GM21526 (cell line): Measurements from ENCODE around the gene DDX31.

ENCODE experiments used
- ATAC-seq: cut with Tn5 transposase; IDR thresholded peaks from one replicate; pipeline ENCODE4 v1.9.1; 2021; ENCODE audit warnings: moderate library complexity; ENCODE audit not compliant: unreplicated experiment, low FRiP score

DDX31 gene

DNA sequence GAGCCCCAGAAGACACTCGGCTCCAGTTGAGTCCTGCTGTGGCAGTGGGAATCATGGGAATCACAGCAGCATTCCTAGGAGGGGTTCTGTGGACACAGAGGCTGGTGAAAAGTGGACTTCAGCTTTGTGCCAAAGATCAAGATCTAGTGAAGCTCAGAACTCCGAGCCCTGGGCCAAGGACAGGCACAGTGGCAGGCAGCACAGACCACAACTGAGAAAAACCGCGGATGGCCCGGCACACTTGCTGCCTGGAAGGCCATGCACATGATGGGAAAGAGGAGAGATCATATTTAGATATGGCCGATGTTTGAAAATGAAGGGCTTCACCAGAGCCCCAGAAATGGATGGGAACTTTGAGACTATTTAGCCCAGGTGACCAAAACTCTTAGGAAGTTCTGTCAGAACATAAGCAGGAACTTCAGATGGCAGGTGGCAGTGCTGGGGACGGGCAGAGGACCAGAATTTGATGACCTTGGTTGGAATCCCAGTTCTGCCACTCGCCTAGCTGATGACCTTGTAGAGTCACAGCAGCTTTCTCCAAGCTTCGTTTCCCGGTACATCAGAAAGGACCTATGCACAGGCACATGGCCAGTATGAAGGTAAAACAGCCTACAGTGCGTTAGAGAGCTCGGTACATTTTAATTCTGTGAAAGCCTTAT is 69.3 kb downstream of the DDX31 start:
- no peak for ATAC-seq

- no peak for ATAC-seq
Measured at GRCh38 chr9:132597073-132597775, 72.6 kb downstream of the DDX31 start.

DNA sequence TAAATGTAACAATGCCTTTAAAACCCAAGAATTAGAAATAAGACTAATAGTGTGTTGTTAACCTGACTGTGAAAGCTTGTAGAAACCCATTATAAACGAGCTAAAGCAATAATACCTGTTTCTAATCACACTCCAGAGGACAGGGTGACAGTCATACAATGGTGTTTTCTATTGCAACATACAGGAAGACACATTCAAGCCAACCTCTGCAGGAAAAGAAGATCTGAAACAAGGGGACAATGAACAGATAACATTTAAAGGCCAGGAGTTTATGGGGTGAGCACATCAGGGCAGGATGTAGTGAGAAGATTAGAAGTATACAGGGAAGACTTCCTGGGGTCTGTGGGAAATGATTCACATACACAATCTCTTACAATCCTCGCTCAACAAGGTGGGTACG is 73.6 kb downstream of the DDX31 start:
- ATAC-seq = no peak

- no peak for ATAC-seq
Measured at GRCh38 chr9:132595319-132595718, 74.5 kb downstream of the DDX31 start.

- ATAC-seq = no peak
Measured at GRCh38 chr9:132594412-132594811, 75.4 kb downstream of the DDX31 start.

DNA sequence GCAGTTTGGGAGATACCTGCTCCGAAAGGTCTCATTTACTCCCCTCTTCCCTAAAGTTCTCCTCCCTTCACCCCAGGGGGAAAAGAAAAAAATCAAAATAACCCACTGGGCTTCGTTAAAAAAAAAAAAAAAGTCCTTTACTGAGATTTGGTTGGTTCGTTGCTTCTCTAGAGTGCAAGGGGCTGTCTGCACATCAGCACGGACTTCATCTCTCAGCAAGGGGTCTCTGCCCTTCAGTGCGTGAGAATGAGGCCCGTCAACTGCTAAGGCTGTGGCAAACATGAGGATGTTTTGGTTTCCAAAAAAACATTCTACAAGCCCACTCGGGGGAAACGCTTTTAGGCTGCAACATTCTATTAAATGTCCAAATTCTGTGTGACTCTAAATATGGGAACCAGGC is 77.3 kb downstream of the DDX31 start:
- ATAC-seq = no peak

- ATAC-seq = no peak
Measured at GRCh38 chr9:132591751-132592314, 78.0 kb downstream of the DDX31 start.

DNA sequence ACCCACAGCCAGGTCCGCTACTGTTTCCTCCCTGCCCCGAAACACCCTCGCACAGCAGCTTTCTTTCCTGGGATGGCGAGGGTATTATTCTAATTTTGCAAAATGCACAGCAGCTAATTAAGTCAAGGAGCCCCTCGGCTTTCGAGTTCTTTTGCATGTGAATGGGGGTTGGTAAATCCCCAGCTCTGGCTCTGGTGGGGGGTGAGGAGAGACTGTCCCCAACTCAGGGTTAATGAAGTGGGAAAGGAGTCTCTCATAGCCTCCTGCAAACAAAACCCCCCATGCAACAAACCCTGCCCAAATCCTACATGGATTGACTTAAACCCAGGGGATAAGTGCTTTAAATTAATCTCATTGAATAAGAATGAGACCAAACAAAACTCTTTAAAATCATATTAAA is 78.5 kb downstream of the DDX31 start:
- no peak for ATAC-seq

DNA sequence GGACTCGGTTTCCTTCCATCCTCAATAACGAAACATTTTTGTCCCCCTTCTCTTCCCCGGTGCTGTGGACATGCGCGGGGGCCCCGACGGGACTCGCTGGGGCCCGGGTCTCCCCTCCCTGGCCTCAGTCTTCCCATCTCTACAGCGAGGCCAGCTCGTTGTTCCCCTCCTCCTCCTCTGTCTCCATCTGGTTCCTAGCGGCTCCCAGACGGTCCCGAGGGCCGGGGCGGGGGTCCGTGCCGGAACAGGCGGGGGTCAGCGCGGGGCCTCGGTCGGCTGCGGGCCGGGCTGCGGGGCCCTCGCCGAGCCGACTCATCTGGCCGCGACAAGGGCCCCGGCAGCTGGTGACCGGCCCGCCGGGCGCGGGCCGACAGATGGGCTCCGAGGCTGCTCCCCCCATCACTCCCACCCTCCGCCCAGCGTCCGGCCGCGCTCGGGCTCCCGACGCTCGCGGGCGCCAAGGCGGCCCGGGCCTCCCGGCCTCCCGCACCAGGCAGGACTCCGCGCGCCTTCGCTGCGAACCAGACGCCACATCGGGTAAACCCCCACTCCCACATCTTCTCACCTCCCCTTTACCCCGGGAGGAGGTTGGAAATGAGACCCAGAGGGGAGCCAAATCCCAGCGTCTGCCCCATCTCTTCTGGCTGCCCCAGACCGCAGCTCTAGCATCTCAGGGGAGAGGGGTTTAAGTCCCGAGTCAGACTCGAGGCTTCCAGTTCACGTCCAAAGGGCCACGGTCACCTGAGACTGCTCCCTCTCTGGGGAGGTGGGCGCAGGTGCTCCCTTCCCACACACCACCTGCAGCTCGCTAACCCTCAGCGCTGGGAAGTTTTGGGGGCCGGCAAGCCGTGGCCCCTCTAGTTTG is 79.2 kb downstream of the DDX31 start:
- no peak for ATAC-seq

GRCh38 chr9:132590037-132590317 is 79.8 kb downstream of the DDX31 start:
- ATAC-seq = no peak

DNA sequence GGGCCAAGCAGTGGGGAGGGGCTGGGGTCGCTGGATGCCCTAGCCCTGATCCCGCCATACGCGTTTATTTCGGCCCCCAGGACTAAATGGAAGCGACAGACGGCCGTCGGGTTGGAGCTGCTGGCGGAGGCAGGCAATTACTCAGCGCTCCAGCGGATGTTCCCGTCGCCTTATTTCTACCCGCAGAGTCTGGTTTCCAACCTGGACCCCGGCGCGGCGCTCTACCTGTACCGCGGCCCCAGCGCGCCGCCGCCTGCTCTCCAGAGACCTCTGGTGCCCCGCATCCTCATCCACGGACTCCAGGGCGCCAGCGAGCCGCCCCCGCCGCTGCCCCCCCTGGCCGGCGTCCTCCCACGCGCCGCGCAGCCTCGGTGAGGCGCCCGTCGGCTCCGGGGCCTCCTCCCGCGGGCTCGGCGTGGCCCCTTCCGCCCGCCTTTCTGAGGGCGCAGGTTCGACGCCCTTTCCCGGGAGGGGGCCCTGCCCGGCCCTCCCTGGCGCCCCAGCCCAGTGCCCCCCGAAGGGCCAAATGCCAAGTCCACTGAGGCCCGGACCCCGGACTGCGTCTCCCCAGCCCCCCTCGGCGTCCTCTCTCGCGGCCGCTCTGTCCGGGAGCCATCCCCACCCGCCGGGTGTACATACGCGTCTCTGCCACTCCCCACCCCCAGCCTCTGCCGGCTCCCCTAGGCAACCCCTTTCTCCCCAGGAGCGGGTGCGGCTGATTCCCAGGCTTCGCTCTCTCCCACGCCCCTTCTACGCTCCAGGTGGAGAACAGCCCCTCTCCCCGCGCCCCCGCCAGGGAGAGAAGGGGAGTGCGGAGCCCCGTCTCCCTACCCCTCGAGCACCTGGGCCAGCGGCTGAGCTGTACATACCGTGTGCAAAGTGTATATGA is 80.4 kb downstream of the DDX31 start:
- ATAC-seq = no peak

DNA sequence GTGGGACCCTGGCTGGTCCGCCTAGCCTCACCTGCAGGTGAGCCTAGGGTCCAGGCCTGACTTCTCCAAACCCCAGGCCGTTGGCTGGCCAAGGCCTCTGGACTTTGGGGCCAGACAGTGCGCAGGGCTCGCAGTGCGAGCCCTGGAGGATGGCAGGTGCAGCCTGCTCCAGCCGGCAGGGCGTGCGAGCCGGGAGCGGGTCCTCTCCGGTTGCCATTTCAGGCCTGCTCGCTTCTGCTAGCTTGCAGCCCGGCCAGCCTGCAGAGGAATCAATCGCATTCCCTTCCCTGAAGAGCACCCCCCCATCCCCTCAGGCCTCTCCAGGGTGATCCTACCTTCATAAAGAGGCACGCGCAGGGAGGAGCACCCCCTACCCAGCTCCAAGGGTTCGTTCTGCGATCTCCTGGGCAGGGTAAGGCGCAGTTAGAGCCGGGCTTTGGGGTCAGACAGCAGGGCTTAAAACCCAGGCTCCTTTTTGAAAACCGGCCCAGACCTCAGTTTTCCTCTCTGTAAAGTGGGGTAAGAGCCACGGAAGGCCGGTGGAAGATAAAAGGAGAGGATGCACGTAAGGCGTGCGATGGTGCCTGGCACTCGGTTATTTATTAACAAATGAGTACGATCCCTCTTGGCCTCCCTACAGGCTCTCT is 81.2 kb downstream of the DDX31 start:
- ATAC-seq = no peak

GRCh38 chr9:132588098-132588497 is 81.7 kb downstream of the DDX31 start:
- ATAC-seq = no peak

DNA sequence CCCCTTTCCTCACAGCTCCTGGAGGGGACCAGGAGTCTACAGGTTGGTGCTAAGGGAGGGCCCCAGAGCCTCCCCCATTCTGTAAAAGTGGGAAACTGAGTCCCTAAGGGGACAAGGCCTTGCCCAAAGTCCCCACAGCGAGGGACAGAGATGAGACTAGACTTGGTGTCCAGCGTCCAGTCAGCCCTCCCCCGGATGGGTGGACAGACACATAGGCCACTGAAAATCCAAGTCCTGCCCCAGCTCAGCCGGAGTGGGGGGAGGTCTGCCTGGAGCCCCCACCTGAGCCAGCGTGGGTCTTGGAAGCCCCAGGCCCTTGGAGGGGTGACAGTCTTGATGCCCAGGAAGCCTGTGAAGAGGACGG is 82.2 kb downstream of the DDX31 start:
- ATAC-seq = no peak

DNA sequence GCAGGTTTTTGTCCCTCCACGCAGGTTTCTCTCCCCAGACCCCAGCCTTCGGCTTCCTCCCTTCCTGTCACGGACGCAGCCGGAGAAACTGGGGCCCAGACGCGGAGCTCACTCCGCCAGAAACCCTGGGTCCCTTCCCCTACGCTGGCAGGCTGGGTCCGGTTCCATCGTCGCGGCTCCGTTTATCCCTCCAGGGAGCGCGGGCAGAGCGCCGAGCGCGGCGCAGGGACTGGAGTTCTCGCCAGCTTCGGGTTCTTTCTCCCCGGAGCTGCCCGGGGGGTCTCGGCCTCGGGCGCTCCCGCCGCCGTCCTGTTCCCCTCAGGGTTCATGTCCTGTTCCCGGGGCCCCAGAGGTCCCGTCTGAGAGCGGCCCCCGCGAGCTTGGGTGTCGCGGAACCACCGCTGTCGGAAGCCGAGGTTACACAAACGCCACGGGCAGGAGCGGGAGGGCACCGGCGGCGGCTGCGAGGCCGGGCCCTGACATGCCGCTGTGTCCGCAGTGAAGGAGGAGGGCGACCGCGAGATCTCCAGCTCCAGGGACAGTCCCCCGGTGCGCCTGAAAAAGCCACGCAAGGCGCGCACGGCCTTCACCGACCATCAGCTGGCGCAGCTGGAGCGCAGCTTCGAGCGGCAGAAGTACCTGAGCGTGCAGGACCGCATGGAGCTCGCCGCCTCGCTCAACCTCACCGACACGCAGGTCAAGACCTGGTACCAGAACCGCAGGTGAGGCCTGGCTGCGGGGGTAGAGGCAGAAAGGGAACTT is 82.8 kb downstream of the DDX31 start:
- no peak for ATAC-seq

- no peak for ATAC-seq
Measured at GRCh38 chr9:132585954-132586829, 83.6 kb downstream of the DDX31 start.

DNA sequence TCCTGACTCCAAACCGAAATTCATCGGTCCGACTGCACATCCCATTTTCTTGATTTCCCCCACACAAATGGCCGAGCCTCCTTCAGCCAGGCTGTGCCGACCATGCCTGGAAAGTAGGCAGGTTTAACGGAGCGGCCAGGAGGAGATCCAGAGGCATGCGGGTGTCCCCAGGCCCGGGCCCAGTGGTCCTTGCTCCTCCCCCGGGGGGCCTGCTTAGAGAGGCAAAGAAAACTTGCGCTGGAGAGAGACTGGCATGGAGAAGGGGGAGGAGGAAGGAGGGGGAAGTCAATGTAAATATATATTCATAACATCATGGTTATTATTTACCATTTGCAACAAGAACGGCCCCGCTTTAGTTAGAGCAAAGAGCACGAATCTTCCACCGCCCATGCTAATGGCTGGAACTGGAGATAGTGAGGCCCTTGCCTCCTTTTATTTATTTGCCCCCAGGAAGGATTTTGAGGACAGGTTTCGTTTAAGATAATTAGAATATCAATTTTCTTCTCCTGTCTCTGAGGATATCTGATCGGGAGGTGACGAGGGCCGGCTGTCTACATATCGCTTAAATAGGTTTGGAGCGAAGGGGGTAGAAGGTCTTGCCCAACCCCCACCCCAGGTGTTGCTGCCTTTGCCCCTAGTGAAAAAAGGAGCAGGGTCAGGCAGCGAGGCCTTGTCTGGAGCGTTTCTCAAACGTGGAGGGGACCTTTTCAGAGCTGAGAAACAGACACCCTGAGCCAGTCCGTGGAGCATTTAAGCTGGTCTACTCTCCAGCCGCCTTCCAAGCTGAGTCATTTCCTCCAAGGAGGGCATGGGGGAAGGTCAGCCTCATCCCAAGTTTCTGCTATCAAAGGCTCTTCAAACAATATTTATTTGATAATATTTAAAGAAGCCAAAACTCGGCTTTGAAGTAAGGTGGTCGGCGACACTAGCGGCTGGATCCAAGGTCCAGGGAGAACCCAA is 84.9 kb downstream of the DDX31 start:
- no peak for ATAC-seq
